ENCODE measurements around the gene DNAJB8.

- no peak for TF ChIP-seq CTCF (IDR thresholded peaks at IDR 0.05)
- TF ChIP-seq POLR2A (IDR thresholded peaks at IDR 0.05; ENCODE audit: low read depth), result no peak
These were observed 53.7 kb downstream of the DNAJB8 start for GRCh38 chr3:128413003-128413370.
